ENCODE results near the gene EZR.
A peak's percentile ranks its signal among the peaks of the same experiment; 100 is the strongest.
"Not testable (repeated sequence)": the region's sequence is repeated elsewhere in the genome, so short reads cannot be mapped to it uniquely, and the experiment has no call there.

EZR gene

GRCh38 chr6:158841358-158841757, 22.2 kb upstream of the EZR start:
- DNase-seq, result no peak

GRCh38 chr6:158840465-158840864, 21.3 kb upstream of the EZR start:
- no peak for DNase-seq

GRCh38 chr6:158839796-158840195, 20.6 kb upstream of the EZR start:
- DNase-seq, result no peak

- DNase-seq, result not testable (repeated sequence)
Measured at GRCh38 chr6:158838790-158839189, 19.6 kb upstream of the EZR start.

- DNase-seq, result no peak
Measured at GRCh38 chr6:158837684-158838625, 18.8 kb upstream of the EZR start.

GRCh38 chr6:158836625-158837311, 17.6 kb upstream of the EZR start:
- DNase-seq, result no peak

- DNase-seq, result no peak
Measured at GRCh38 chr6:158835616-158836221, 16.6 kb upstream of the EZR start.

GRCh38 chr6:158834675-158835385, 15.7 kb upstream of the EZR start:
- no peak for DNase-seq

GRCh38 chr6:158832807-158833206, 13.6 kb upstream of the EZR start:
- DNase-seq, result not testable (repeated sequence)

- DNase-seq, result no peak
Measured at GRCh38 chr6:158832026-158832425, 12.9 kb upstream of the EZR start.

- no peak for DNase-seq
Measured at GRCh38 chr6:158831571-158831970, 12.4 kb upstream of the EZR start.

GRCh38 chr6:158830736-158831135, 11.6 kb upstream of the EZR start:
- no peak for DNase-seq

GRCh38 chr6:158828807-158829206, 9.6 kb upstream of the EZR start:
- DNase-seq, result no peak

GRCh38 chr6:158826819-158827501, 7.8 kb upstream of the EZR start:
- DNase-seq, result no peak

GRCh38 chr6:158825951-158826306, 6.8 kb upstream of the EZR start:
- no peak for DNase-seq

GRCh38 chr6:158825038-158825950, 6.1 kb upstream of the EZR start:
- no peak for DNase-seq

GRCh38 chr6:158823616-158824015, 4.4 kb upstream of the EZR start:
- DNase-seq, result not testable (repeated sequence)

GRCh38 chr6:158819977-158820622, 932 bp upstream of the EZR start:
- DNase-seq, result no peak

GRCh38 chr6:158818581-158819212, 471 bp downstream of the EZR start:
- DNase-seq, result peak; percentile 42
